HG03066 (cell line): ENCODE data around the gene NACA.

ENCODE experiments used
- ATAC-seq: cut with Tn5 transposase; IDR thresholded peaks from one replicate; pipeline ENCODE4 v1.9.1; 2021; ENCODE audit warnings: low read depth; ENCODE audit not compliant: unreplicated experiment

Gene NACA

GRCh38 chr12:56694161-56694560 lies 30.9 kb downstream of the NACA start:
- no peak for ATAC-seq

- ATAC-seq: no peak
These were observed 36.3 kb downstream of the NACA start for GRCh38 chr12:56688846-56689109.

- peak; percentile 60 for ATAC-seq
These were observed 36.8 kb downstream of the NACA start, which contains the start of gene PTGES3 for GRCh38 chr12:56688129-56688845. PTGES3 (minus strand) TSS chr12:56688284; CDS start chr12:56687999, 285 bp downstream.

- peak; percentile 8 for ATAC-seq
These were observed 37.6 kb downstream of the NACA start for GRCh38 chr12:56687223-56688128.

- ATAC-seq: no peak
These were observed 40.2 kb downstream of the NACA start for GRCh38 chr12:56684745-56685359.

- ATAC-seq: no peak
These were observed 42.8 kb downstream of the NACA start for GRCh38 chr12:56682323-56682722.

GRCh38 chr12:56679883-56680575 lies 45.1 kb downstream of the NACA start:
- ATAC-seq: no peak

- no peak for ATAC-seq
These were observed 46.2 kb downstream of the NACA start for GRCh38 chr12:56678852-56679251.

GRCh38 chr12:56677680-56678079 lies 47.4 kb downstream of the NACA start:
- peak; percentile 65 for ATAC-seq

- ATAC-seq: no peak
These were observed 48.1 kb downstream of the NACA start for GRCh38 chr12:56676851-56677580.

GRCh38 chr12:56671608-56672007 lies 53.5 kb downstream of the NACA start:
- ATAC-seq: no peak

- no peak for ATAC-seq
These were observed 54.3 kb downstream of the NACA start for GRCh38 chr12:56670836-56671235.

GRCh38 chr12:56668197-56668457 lies 57.0 kb downstream of the NACA start:
- ATAC-seq: no peak
